ENCODE measurements around the gene OGFRL1. TPM values are rescaled to one million over a fixed set of nuclear protein-coding genes. Genes with fewer than 3 reads are reported as not detected.

Gene OGFRL1
- total RNA-seq (3.1 and 4.5 TPM in 2 replicates), polyA plus RNA-seq (1.1 and 3.8 TPM in 2 replicates)

DNA sequence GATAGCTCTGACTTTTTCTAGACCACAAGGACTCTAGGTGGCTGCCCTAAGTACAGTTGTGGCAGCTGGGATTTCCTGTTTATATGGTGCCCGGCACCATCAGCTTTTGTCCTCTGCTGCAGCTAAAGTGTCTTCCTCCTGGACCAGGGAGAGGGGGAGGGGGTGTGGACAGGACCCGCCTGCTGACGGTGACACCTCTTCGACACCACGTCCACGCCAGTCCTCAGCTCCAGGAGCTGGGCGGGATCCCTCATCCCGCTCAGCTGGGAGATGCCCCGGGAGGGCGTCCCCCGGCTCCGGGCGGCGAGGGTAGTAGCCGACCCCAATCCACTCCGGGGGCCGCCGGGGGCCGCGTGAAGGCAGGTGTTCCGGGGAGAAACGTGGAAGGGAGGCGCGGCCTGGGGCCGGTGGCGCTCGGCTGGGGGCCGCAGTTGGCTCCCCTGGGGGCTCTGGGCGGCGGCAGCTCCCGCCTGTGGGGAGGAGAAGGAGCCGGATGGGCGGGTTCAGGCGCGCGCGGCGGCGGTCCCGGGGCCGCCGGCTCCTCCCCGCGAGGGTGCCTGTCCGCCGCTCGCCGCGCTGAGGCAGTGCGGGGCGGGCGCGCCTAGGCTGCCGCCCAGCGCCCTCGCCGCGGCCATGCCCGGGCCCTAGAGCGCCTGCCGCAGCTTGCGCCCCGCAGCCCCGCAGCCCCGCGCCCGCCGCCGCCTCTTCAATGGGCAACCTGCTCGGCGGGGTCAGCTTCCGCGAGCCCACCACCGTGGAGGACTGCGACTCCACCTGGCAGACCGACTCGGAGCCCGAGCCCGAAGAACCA, at the start of gene OGFRL1:
OGFRL1 (plus strand) TSS at position 584 of the 811 bp plus-strand sequence; CDS start at position 710, 126 bp downstream.
- TF ChIP-seq, protein P1, sequence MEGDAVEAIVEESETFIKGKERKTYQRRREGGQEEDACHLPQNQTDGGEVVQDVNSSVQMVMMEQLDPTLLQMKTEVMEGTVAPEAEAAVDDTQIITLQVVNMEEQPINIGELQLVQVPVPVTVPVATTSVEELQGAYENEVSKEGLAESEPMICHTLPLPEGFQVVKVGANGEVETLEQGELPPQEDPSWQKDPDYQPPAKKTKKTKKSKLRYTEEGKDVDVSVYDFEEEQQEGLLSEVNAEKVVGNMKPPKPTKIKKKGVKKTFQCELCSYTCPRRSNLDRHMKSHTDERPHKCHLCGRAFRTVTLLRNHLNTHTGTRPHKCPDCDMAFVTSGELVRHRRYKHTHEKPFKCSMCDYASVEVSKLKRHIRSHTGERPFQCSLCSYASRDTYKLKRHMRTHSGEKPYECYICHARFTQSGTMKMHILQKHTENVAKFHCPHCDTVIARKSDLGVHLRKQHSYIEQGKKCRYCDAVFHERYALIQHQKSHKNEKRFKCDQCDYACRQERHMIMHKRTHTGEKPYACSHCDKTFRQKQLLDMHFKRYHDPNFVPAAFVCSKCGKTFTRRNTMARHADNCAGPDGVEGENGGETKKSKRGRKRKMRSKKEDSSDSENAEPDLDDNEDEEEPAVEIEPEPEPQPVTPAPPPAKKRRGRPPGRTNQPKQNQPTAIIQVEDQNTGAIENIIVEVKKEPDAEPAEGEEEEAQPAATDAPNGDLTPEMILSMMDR (IDR thresholded peaks at IDR 0.05; ENCODE audit: low read depth, low read length): no peak
- no peaks in the 10 kb centered on the region for H3K9me3 ChIP-seq (ENCODE audit: low read depth)
- H3K4me3 ChIP-seq: peak within 1 kb of the TSS; percentile 62
- H3K4me1 ChIP-seq (ENCODE audit: low read depth): peaks cover 3% of the 10 kb centered on the region
- H3K36me3 ChIP-seq: no peaks in the 10 kb centered on the region
- H3K27me3 ChIP-seq: no peaks in the 10 kb centered on the region
- no peak within 1 kb of the TSS for H3K27ac ChIP-seq
- peak; percentile 81 to 86 for DNase-seq (ENCODE audit: low read depth in 1 of 2, low spot score in 1 of 2)

DNA sequence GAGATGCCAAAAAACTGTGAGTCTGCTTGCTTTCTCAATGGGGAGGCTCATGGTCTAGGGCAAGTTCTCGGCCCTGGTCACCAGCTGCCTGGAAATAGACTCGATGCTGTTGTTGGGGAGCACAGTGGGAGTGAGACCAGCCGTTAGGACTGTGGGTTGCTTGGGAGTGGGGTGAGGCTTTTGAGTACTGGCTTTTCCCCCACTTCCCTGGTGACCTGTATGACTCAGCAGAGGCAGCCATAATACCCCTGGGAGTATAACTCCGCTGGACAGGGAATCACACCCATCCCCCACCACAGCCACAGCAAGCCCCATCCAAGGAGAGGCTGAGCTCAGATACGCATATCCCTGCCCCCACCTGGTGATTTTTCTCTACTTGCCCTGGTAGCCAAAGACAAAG, 48.9 kb upstream of the OGFRL1 start:
- H3K27me3 ChIP-seq: no peaks in the 10 kb centered on the region
- no peak overlapping the region for H3K27ac ChIP-seq
- H3K36me3 ChIP-seq: no peaks in the 10 kb centered on the region
- H3K4me1 ChIP-seq (ENCODE audit: low read depth): peaks cover 7% of the 10 kb centered on the region
- DNase-seq (ENCODE audit: low read depth in 1 of 2, low spot score in 1 of 2): peak in 1 of 2 donors; percentile 29
- no peaks in the 10 kb centered on the region for H3K9me3 ChIP-seq (ENCODE audit: low read depth)
- H3K4me3 ChIP-seq: no peak overlapping the region
- TF ChIP-seq, protein P1 (IDR thresholded peaks at IDR 0.05; ENCODE audit: low read depth, low read length): no peak

DNA sequence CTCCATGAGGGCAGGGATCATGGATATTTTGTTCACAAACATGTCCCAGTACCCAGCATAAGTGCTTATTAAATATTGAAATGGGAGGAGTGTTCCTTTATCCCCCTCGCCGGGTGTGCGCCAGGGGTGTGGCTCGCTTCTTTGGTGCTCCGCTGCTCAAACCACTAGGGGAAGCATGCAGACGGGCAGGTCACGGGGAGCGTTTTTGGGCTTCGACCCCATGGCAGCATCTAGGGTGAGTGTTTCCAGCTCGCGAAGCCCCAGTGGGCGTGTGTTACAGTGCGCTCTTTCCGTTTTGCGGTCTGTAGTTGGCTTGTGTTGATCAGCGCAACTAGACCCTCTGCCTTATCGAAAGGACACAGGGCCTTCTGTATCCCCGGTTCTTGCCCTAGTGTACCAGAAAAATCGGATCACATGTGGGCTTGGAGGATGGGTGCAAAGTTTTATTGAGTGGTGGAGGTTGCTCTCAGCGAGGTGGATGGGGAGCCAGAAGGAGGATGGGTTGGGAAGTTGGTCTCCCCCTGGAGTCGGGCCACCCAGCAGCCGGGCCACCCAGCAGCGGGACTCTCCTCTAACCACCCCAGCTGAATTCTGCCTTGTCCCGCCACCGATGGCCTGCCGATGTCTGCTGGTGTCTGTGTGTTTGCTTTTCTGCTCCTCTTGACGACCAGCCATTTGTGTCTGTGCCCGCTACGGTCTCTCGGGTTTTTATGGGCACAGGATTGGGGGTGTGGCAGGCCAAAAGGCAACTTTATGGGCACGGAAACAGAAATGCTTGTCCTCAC, 43.2 kb upstream of the OGFRL1 start:
- Histone ChIP-seq H3K4me3 (no peak overlapping the region), H3K27ac (no peak overlapping the region), H3K9me3 (ENCODE audit: low read depth) (no peaks in the 10 kb centered on the region), H3K36me3 (no peaks in the 10 kb centered on the region), H3K27me3 (no peaks in the 10 kb centered on the region), H3K4me1 (ENCODE audit: low read depth) (no peaks in the 10 kb centered on the region)
- no peak for DNase-seq (ENCODE audit: low read depth in 1 of 2, low spot score in 1 of 2)
- TF ChIP-seq, protein P1 (IDR thresholded peaks at IDR 0.05; ENCODE audit: low read depth, low read length): no peak

DNA sequence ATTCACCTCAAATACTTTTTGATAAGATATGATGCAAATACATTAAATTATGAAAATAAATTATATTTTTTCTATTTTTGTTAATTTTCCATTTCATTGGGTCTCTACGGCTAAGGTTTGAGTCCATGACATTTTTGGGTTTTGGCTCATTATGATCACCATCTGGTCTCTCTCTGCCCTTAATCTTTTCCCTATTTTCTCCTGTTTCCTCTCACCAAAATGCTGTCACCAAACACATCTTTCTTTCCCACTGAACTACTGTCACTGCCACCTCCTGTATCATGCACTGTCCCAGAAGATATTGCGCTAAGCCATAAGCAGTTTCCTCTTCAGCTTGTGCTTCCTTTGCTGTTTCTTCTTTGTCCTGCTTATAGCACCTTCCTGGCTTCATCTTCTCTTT, 42.0 kb upstream of the OGFRL1 start:
- no peaks in the 10 kb centered on the region for H3K36me3 ChIP-seq
- H3K4me1 ChIP-seq (ENCODE audit: low read depth): no peaks in the 10 kb centered on the region
- no peak overlapping the region for H3K27ac ChIP-seq
- H3K27me3 ChIP-seq: no peaks in the 10 kb centered on the region
- no peaks in the 10 kb centered on the region for H3K9me3 ChIP-seq (ENCODE audit: low read depth)
- TF ChIP-seq, protein P1 (IDR thresholded peaks at IDR 0.05; ENCODE audit: low read depth, low read length): no peak
- no peak overlapping the region for H3K4me3 ChIP-seq
- DNase-seq (ENCODE audit: low read depth in 1 of 2, low spot score in 1 of 2): no peak

DNA sequence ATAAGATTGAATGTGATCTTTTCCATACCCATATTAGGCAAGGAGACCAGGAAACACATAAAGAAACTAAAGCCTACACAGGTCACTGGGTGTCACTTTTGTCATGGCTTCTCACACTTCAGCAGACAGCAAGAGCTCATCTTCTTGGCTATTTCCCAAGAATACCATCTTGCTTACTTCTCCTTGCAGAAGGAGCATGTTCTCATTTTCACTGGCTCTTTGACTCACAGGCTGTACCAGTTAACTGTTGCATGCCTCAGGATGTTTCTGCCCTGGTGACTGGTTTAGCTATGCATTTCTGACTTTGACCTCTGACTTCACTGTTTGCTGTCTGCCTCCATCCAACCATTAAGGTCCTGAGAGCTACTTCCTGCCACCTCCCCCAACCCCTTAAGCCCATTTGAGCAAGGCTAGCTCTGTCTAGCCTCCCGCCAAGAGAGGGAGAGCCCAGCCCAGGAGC, 40.3 kb upstream of the OGFRL1 start:
- peak in 1 of 2 donors; percentile 44 for DNase-seq (ENCODE audit: low read depth in 1 of 2, low spot score in 1 of 2)
- TF ChIP-seq, protein P1 (IDR thresholded peaks at IDR 0.05; ENCODE audit: low read depth, low read length): no peak
- no peak overlapping the region for H3K27ac ChIP-seq

More for the DNA sequence above, 40.3 kb upstream of the OGFRL1 start:
- no peaks in the 10 kb centered on the region for H3K27me3 ChIP-seq
- no peaks in the 10 kb centered on the region for H3K4me1 ChIP-seq (ENCODE audit: low read depth)
- H3K4me3 ChIP-seq: no peak overlapping the region
- H3K9me3 ChIP-seq (ENCODE audit: low read depth): no peaks in the 10 kb centered on the region
- H3K36me3 ChIP-seq: no peaks in the 10 kb centered on the region

All from cardiac muscle cell (in vitro differentiated cells and primary cell).